Activated naive CD8-positive, alpha-beta T cell (primary cell): ENCODE measurements around the gene PPP1CC.
A peak's percentile ranks its signal among the peaks of the same experiment; 100 is the strongest.

Experiments used
- H3K27ac Mint-ChIP-seq: one replicate; pipeline ENCODE4 v1.8.0; 2021; ENCODE audit warnings: mixed read lengths
- H3K27me3 Mint-ChIP-seq: one replicate; pipeline ENCODE4 v1.8.0; 2021; ENCODE audit warnings: mixed read lengths
- H3K36me3 Mint-ChIP-seq: one replicate; pipeline ENCODE4 v1.8.0; 2021; ENCODE audit warnings: mixed read lengths
- H3K4me1 Mint-ChIP-seq: one replicate; pipeline ENCODE4 v1.8.0; 2021; ENCODE audit warnings: low read depth, mixed read lengths
- H3K4me3 Mint-ChIP-seq: one replicate; pipeline ENCODE4 v1.8.0; 2021; ENCODE audit warnings: mild to moderate bottlenecking, mixed read lengths
- H3K9me3 Mint-ChIP-seq: one replicate; pipeline ENCODE4 v1.8.0; 2021; ENCODE audit warnings: low read depth, mixed read lengths

The PPP1CC gene

DNA sequence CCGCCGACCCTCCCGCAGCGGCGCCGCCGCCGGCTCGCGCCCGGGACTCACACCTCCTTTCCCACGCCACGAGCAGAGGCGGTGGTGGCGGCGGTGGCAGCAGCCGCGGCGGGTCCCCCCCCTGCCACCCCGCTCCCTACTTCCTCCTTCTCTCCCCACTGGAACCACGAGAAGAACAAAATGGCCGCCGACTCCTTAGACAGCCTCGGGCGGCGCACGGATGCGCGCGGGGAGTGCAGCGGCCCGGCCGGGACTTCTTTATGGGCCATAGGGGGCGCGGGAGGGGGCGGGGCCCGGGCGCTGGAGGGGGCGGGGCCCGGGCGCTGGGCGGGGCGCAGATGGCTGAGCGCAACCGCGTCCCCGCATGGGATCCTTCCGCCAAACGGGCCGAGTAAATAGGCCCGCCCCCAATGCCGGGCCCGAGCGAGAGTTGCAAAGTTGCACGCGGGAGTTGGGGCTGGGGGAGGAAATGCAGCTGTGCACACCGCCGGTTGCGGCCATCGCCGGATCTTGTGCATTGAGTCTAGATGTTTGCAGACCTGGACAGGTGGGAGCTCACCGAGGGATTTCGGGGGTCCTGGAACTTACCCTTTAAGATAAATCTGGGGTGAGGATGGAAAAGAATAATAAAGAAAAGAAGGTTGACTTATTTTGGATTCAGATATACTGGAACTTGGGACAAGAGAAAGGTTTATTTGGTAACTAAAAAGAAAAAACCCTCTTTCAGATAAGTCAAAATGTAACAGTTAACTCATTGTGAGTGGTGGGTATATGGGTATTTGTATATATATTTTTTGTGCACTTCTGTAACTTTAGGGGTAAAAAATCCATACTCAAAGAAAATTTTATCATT is at the start of gene PPP1CC:
Gene PPP1CC, minus strand, starts transcription at position 174 of the 853 bp plus-strand sequence. CDS start 184 bp downstream, outside the sequence.
- H3K9me3 Mint-ChIP-seq = no peaks in the 10 kb centered on the region
- peaks cover 3% of the 10 kb centered on the region for H3K36me3 Mint-ChIP-seq
- peak within 1 kb of the TSS; percentile 99 for H3K4me3 Mint-ChIP-seq
- H3K27me3 Mint-ChIP-seq = no peaks in the 10 kb centered on the region
- peaks cover 41% of the 10 kb centered on the region for H3K4me1 Mint-ChIP-seq
- peak within 1 kb of the TSS; percentile 98 for H3K27ac Mint-ChIP-seq

- Mint-ChIP-seq H3K36me3 (no peaks in the 10 kb centered on the region), H3K27ac (peak overlapping the region; percentile 4), H3K4me3 (no peak overlapping the region), H3K9me3 (no peaks in the 10 kb centered on the region), H3K4me1 (peaks cover 8% of the 10 kb centered on the region), H3K27me3 (no peaks in the 10 kb centered on the region)
These were observed 48.9 kb upstream of the PPP1CC start for GRCh38 chr12:110791589-110791988.

- H3K36me3 Mint-ChIP-seq = no peaks in the 10 kb centered on the region
- no peaks in the 10 kb centered on the region for H3K9me3 Mint-ChIP-seq
- H3K4me1 Mint-ChIP-seq = peaks cover 8% of the 10 kb centered on the region
- no peak overlapping the region for H3K27ac Mint-ChIP-seq
- H3K27me3 Mint-ChIP-seq = no peaks in the 10 kb centered on the region
- no peak overlapping the region for H3K4me3 Mint-ChIP-seq
These were observed 47.6 kb upstream of the PPP1CC start for GRCh38 chr12:110790301-110790700.

GRCh38 chr12:110786012-110786411 is 43.3 kb upstream of the PPP1CC start:
- H3K36me3 Mint-ChIP-seq = no peaks in the 10 kb centered on the region
- H3K4me3 Mint-ChIP-seq = no peak overlapping the region
- H3K27ac Mint-ChIP-seq = no peak overlapping the region
- peaks cover 8% of the 10 kb centered on the region for H3K4me1 Mint-ChIP-seq
- no peaks in the 10 kb centered on the region for H3K27me3 Mint-ChIP-seq
- H3K9me3 Mint-ChIP-seq = no peaks in the 10 kb centered on the region

DNA sequence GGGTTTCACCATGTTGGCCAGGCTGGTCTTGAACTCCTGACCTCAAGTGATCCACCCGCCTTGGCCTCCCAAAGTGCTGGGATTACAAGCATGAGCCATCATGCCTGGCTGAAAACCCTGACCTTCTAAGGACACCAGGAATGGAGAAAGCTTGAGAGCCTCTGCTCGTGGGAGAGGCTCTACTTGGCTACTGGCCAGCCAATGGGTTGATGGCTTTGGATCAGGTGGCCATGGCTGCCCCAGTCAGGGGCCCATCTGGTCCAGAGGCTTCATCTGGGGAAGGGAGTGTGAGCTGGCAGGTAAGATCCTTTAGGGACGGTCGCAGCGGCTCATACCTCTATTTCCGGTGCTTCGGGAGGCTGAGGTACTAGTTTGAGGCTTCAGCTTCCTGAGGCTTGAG is 42.5 kb upstream of the PPP1CC start:
- H3K27me3 Mint-ChIP-seq = no peaks in the 10 kb centered on the region
- no peak overlapping the region for H3K27ac Mint-ChIP-seq
- no peak overlapping the region for H3K4me3 Mint-ChIP-seq
- H3K4me1 Mint-ChIP-seq = peaks cover 13% of the 10 kb centered on the region
- no peaks in the 10 kb centered on the region for H3K36me3 Mint-ChIP-seq
- no peaks in the 10 kb centered on the region for H3K9me3 Mint-ChIP-seq

DNA sequence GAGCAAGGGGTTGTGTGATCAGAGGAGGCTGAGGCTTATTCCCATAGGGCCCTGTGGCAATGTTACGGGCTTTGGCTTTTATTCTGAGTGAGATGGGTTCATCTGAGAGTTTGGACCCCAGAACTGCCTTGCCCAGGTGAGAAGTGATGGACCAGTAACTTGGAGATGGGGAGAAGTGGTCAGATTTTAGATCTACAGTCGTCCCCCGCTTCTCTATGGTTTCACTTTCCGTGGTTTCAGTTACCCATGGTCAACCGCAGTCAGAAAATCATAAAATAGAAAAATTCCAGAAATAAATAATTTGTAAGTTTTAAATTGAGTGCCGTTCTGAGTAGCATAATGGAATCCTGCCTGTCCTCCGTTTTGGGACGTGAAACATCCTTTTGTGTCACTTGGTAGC is 40.2 kb upstream of the PPP1CC start:
- Mint-ChIP-seq H3K36me3 (no peaks in the 10 kb centered on the region), H3K4me1 (peaks cover 36% of the 10 kb centered on the region), H3K4me3 (no peak overlapping the region), H3K9me3 (no peaks in the 10 kb centered on the region), H3K27me3 (no peaks in the 10 kb centered on the region), H3K27ac (no peak overlapping the region)

- peaks cover 40% of the 10 kb centered on the region for H3K4me1 Mint-ChIP-seq
- no peaks in the 10 kb centered on the region for H3K9me3 Mint-ChIP-seq
- peak overlapping the region; percentile 7 for H3K27ac Mint-ChIP-seq
- no peaks in the 10 kb centered on the region for H3K36me3 Mint-ChIP-seq
- no peaks in the 10 kb centered on the region for H3K27me3 Mint-ChIP-seq
- H3K4me3 Mint-ChIP-seq = no peak overlapping the region
These were observed 39.4 kb upstream of the PPP1CC start for GRCh38 chr12:110782094-110782493.

- peak overlapping the region; percentile 21 for H3K4me3 Mint-ChIP-seq
- H3K9me3 Mint-ChIP-seq = no peaks in the 10 kb centered on the region
- peak overlapping the region; percentile 93 for H3K27ac Mint-ChIP-seq
- H3K4me1 Mint-ChIP-seq = peaks cover 56% of the 10 kb centered on the region
- H3K36me3 Mint-ChIP-seq = no peaks in the 10 kb centered on the region
- H3K27me3 Mint-ChIP-seq = no peaks in the 10 kb centered on the region
These were observed 37.8 kb upstream of the PPP1CC start for GRCh38 chr12:110780448-110780847.

DNA sequence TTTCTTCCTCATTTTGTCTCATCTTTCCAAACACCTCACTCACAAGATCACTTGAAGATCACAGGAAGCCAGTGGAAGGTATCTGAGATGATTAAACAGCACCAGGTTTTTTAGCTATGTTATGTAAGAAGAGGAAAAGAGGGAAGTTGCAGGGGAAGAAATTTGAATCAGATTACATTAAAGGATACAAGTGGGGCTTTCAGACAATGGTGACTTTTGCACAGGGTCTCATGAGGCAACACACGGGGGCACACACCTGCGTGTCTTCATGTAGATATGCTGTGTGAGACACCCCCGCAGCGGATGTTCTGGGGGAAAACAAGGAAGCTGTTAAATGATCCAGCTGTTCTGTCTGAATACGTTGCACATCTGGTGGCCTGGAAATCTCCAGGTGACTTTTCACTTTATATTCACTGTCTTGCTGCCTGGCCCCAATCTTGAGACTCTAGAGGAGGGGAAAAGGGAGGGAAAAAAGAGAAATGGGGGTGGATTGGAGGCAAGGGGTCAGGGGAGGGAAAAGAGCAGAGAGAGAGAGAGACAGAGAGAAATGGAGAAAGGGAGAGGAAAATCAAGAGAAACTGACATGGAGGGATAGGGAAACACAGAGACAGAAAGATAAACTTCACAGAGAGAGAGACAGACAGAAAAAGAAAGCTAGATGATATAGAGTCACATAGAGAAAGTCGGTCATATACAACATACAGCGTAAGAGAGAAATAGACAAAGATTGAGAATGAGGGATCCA is 36.3 kb upstream of the PPP1CC start:
- Mint-ChIP-seq H3K4me1 (peaks cover 60% of the 10 kb centered on the region), H3K4me3 (peak overlapping the region; percentile 68), H3K27ac (peak overlapping the region; percentile 93), H3K36me3 (no peaks in the 10 kb centered on the region), H3K27me3 (no peaks in the 10 kb centered on the region), H3K9me3 (no peaks in the 10 kb centered on the region)

- no peaks in the 10 kb centered on the region for H3K9me3 Mint-ChIP-seq
- peaks cover 67% of the 10 kb centered on the region for H3K4me1 Mint-ChIP-seq
- H3K27ac Mint-ChIP-seq = peak overlapping the region; percentile 94
- H3K36me3 Mint-ChIP-seq = no peaks in the 10 kb centered on the region
- H3K4me3 Mint-ChIP-seq = peak overlapping the region; percentile 71
- H3K27me3 Mint-ChIP-seq = no peaks in the 10 kb centered on the region
These were observed 33.7 kb upstream of the PPP1CC start for GRCh38 chr12:110776410-110776809.

DNA sequence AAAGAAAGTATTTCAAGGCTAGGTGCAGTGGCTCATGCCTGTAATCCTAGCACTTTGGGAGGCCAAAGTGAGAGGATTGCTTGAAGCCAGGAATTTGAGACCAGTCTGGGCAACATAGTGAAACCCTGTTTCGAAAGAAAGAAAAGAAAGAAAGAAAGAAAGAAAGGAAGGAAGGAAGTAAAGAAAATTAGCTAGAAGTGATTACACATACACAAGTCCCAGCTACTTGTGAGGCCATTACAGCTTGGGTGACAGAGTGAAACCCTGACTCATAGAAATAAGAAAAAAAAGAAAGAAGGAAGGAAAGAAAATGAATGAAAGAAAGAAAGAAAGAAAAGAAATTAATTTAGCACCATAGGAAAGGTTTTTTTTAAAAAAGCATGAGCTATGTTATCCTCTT is 33.3 kb upstream of the PPP1CC start:
- Mint-ChIP-seq H3K9me3 (no peaks in the 10 kb centered on the region), H3K27me3 (no peaks in the 10 kb centered on the region), H3K4me1 (peaks cover 68% of the 10 kb centered on the region), H3K36me3 (no peaks in the 10 kb centered on the region), H3K27ac (peak overlapping the region; percentile 94), H3K4me3 (peak overlapping the region; percentile 71)

GRCh38 chr12:110774824-110775223 is 32.1 kb upstream of the PPP1CC start:
- no peaks in the 10 kb centered on the region for H3K9me3 Mint-ChIP-seq
- H3K4me3 Mint-ChIP-seq = no peak overlapping the region
- H3K27ac Mint-ChIP-seq = peak overlapping the region; percentile 80
- peaks cover 59% of the 10 kb centered on the region for H3K4me1 Mint-ChIP-seq
- H3K36me3 Mint-ChIP-seq = no peaks in the 10 kb centered on the region
- H3K27me3 Mint-ChIP-seq = no peaks in the 10 kb centered on the region

DNA sequence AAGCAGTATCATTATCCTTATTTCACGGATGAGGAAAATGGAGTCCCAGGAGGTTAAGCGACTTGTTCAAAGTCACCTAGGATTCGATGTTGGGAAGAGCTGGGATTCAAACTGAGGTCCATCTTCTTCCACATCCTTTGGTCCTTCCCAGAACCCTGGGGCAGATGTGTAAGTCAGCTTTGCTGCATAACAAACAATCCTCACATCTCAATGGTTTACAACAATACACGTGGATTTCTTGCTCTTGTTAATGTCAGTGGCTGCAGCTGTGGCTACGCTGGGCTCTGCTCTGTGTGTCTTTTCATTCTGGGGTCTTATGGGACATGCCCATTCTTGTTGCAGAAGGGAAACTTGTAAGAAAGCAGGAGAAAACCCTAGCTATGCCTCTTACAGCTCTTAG is 26.3 kb upstream of the PPP1CC start:
- Mint-ChIP-seq H3K27me3 (peaks cover 1% of the 10 kb centered on the region), H3K4me1 (peaks cover 15% of the 10 kb centered on the region), H3K4me3 (no peak overlapping the region), H3K36me3 (no peaks in the 10 kb centered on the region), H3K27ac (no peak overlapping the region), H3K9me3 (no peaks in the 10 kb centered on the region)

GRCh38 chr12:110767863-110768262 is 25.2 kb upstream of the PPP1CC start:
- no peaks in the 10 kb centered on the region for H3K9me3 Mint-ChIP-seq
- H3K4me1 Mint-ChIP-seq = peaks cover 11% of the 10 kb centered on the region
- H3K36me3 Mint-ChIP-seq = no peaks in the 10 kb centered on the region
- peaks cover 1% of the 10 kb centered on the region for H3K27me3 Mint-ChIP-seq
- no peak overlapping the region for H3K27ac Mint-ChIP-seq
- no peak overlapping the region for H3K4me3 Mint-ChIP-seq

DNA sequence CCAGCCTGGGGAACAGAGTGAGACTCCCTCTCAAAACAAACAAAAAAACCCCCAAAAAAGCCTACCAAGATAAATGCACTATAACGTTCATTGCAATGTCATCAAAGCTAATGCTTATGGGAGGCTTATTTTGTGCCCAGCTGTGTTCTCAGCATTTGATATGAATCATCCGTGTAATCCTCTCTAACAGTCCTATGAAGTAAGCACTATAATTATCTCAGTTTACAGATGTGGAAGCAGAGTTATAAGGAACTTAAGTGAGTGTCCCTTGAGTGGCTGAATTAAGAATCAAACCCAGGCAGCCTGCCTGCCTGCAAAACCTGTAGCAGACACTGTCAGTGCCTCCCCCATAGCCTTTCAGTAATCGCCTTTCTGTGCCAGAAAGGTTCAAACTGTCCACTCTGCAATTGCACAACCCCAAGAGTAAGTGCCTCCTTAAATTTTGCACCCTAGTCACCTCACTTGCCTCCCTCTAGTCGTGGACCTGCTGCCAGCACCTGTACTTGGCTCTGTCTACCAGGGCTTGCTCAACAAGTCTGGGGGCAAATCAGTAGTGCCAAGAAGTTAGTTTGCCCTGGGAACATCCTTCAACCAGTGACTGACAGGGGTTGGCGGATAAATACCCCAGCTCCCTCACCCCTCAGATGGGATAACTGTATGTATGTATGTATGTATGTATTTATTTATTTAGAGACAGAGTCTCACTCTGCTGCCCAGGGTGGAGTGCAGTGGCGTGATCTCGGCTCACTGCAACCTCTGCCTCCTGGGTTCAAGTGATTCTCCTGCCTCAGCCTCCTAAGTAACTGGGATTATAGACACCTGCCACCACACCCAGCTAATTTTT is 23.8 kb upstream of the PPP1CC start:
- Mint-ChIP-seq H3K36me3 (no peaks in the 10 kb centered on the region), H3K27ac (no peak overlapping the region), H3K4me3 (no peak overlapping the region), H3K9me3 (no peaks in the 10 kb centered on the region), H3K4me1 (peaks cover 7% of the 10 kb centered on the region), H3K27me3 (peaks cover 1% of the 10 kb centered on the region)
